Measurements from ENCODE around the gene XYLT1. TPM values are rescaled to one million over a fixed set of nuclear protein-coding genes. Genes with fewer than 3 reads are reported as not detected.
A peak's percentile ranks its signal among the peaks of the same experiment; 100 is the strongest.

Gene XYLT1
- total RNA-seq, 6 experiments from 2014 or later, result 22.0 to 51.1 (median 27.5) TPM

DNA sequence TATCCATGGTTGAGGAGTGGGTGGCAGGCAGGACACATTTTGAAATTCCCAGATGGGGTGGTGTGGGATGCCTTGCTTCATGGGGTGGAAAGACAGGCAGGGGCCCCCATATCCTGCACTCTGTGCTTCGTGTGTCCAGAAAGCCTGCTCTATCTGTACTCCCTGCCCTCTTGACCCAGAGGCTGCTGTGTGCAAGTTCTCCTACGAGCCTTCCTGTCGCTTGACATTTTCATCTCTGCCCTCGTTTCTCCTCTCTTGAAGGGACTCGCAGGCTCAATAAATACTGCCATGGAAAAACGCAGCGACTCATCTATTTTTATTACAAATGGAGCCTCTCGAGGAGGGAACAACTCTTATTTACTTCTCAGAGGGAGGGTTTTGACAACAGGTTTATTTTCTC, 254.8 kb downstream of the XYLT1 start:
- no peak overlapping the region for H3K27ac Mint-ChIP-seq
- no peaks in the 10 kb centered on the region for H3K9me3 Mint-ChIP-seq
- peaks cover 11% of the 10 kb centered on the region for H3K36me3 Mint-ChIP-seq (ENCODE audit: low read depth)
- no peak for TF ChIP-seq CTCF (IDR thresholded peaks at IDR 0.05)
- no peak for DNase-seq
- H3K4me3 Mint-ChIP-seq, result no peak overlapping the region
- H3K4me1 Mint-ChIP-seq (ENCODE audit: low read depth), result peaks cover 6% of the 10 kb centered on the region; the same call in 1 of the 2 replicates
- H3K27me3 Mint-ChIP-seq (ENCODE audit: insufficient read depth), result no peaks in the 10 kb centered on the region

- TF ChIP-seq CTCF (IDR thresholded peaks at IDR 0.05), result no peak
- DNase-seq, result no peak
- Mint-ChIP-seq H3K4me1 (ENCODE audit: low read depth) (peaks cover 6% of the 10 kb centered on the region; the same call in 1 of the 2 replicates), H3K9me3 (no peaks in the 10 kb centered on the region), H3K27me3 (ENCODE audit: insufficient read depth) (no peaks in the 10 kb centered on the region), H3K27ac (no peak overlapping the region), H3K36me3 (ENCODE audit: low read depth) (peaks cover 11% of the 10 kb centered on the region), H3K4me3 (no peak overlapping the region)
Observed at GRCh38 chr16:17215306-17215705, 255.5 kb downstream of the XYLT1 start.

GRCh38 chr16:17213974-17214373, 256.8 kb downstream of the XYLT1 start:
- Mint-ChIP-seq H3K4me1 (ENCODE audit: low read depth) (peaks cover 6% of the 10 kb centered on the region; the same call in 1 of the 2 replicates), H3K9me3 (no peaks in the 10 kb centered on the region), H3K36me3 (ENCODE audit: low read depth) (peaks cover 11% of the 10 kb centered on the region), H3K27ac (no peak overlapping the region), H3K27me3 (ENCODE audit: insufficient read depth) (no peaks in the 10 kb centered on the region; the same call in 1 of the 2 replicates), H3K4me3 (no peak overlapping the region)
- no peak for TF ChIP-seq CTCF (IDR thresholded peaks at IDR 0.05)
- no peak for DNase-seq

DNA sequence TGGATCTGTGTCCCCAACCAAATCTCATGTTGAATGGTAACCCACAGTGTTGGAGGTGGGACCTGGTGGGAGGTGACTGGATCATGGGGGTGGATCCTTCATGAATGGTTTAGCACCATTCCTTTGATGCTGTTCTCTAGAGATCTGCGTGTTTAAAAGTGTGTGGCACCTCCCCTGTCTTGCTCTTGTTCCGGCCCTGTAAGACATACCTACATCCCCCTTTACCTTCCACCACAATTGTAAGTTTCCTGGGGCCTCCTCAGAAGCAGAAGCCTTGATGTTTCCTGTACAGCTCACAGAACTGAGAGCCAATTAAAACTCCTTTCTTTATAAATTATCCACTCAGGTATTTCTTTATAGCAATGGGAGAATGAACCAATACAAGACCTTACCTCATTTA, 257.7 kb downstream of the XYLT1 start:
- H3K4me1 Mint-ChIP-seq (ENCODE audit: low read depth), result no peaks in the 10 kb centered on the region
- no peak for TF ChIP-seq CTCF (IDR thresholded peaks at IDR 0.05)
- H3K27me3 Mint-ChIP-seq (ENCODE audit: insufficient read depth), result no peaks in the 10 kb centered on the region; the same call in 1 of the 2 replicates
- H3K9me3 Mint-ChIP-seq, result no peaks in the 10 kb centered on the region
- DNase-seq, result no peak
- H3K36me3 Mint-ChIP-seq (ENCODE audit: low read depth), result peaks cover 11% of the 10 kb centered on the region
- no peak overlapping the region for H3K4me3 Mint-ChIP-seq
- H3K27ac Mint-ChIP-seq, result no peak overlapping the region

DNA sequence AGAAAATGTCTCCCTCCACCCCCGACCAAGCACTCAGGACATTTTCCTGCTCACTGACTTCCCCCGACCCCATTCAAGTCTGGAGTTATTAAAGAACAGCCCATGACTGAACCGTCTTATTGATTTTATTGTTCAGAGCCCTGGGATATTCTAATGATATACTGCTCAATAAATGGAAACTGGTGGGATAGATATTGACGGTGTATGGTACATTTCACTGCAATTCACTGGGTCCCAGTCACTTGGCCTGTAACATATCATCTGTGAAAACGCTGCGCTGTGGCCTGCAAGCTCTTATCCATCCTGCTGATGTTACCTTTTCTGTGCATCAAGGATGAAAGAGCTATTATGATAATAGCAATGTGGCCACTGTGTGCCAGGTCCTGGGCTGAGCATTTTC, 258.2 kb downstream of the XYLT1 start:
- no peak overlapping the region for H3K27ac Mint-ChIP-seq
- H3K36me3 Mint-ChIP-seq (ENCODE audit: low read depth), result peaks cover 11% of the 10 kb centered on the region
- no peaks in the 10 kb centered on the region for H3K4me1 Mint-ChIP-seq (ENCODE audit: low read depth)
- DNase-seq, result no peak
- no peaks in the 10 kb centered on the region for H3K9me3 Mint-ChIP-seq
- TF ChIP-seq CTCF (IDR thresholded peaks at IDR 0.05), result no peak
- no peak overlapping the region for H3K4me3 Mint-ChIP-seq
- no peaks in the 10 kb centered on the region; the same call in 1 of the 2 replicates for H3K27me3 Mint-ChIP-seq (ENCODE audit: insufficient read depth)

GRCh38 chr16:17211797-17212196, 259.0 kb downstream of the XYLT1 start:
- no peaks in the 10 kb centered on the region for H3K9me3 Mint-ChIP-seq
- TF ChIP-seq CTCF (IDR thresholded peaks at IDR 0.05), result peak; percentile 68
- no peaks in the 10 kb centered on the region; the same call in 1 of the 2 replicates for H3K27me3 Mint-ChIP-seq (ENCODE audit: insufficient read depth)
- peaks cover 11% of the 10 kb centered on the region for H3K36me3 Mint-ChIP-seq (ENCODE audit: low read depth)
- no peak overlapping the region for H3K4me3 Mint-ChIP-seq
- no peak overlapping the region for H3K27ac Mint-ChIP-seq
- no peaks in the 10 kb centered on the region for H3K4me1 Mint-ChIP-seq (ENCODE audit: low read depth)
- peak; percentile 11 for DNase-seq

All from HFFc6 (cell line).